GM19239 (cell line): ENCODE data around the gene LRRC8E.

Experiments
- DNase-seq: peaks from one replicate; pipeline ENCODE4 v3.0.0; 2011; ENCODE audit warnings: low spot score; ENCODE audit not compliant: insufficient read length
- FAIRE-seq: peaks from 2 replicates; lab custom pipeline; 2011; peaks lifted over from hg19 to GRCh38; lab: Jason Lieb, UNC

Gene LRRC8E

GRCh38 chr19:7888145-7888825 lies at the start of gene LRRC8E:
TSS of gene LRRC8E (plus strand) at chr19:7888510. CDS start at chr19:7895604, 7,094 bp downstream.
- no peak for DNase-seq
- FAIRE-seq: no peak

- DNase-seq: no peak
- FAIRE-seq: no peak
These were observed 48.8 kb upstream of the LRRC8E start for GRCh38 chr19:7839476-7839875.

DNA sequence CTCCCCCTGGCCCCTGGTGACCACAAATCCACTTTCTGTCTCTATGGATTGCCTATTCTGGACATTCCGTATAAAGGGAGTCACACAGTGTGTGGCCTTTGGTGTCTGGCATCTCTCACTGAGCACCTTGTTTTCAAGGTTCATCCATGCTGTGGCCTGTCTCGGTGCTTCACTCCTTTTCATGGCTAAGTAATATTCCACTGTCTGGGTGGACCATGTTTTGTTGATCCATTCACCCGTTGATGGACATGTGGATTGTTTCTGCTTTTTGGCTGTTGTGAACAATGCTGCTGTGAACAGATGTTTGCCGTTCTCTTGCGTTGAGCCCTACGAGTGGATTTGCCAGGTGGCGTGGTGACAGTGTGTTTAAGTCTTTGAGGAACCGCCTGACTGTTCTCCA lies 47.7 kb upstream of the LRRC8E start:
- FAIRE-seq (no peak), DNase-seq (no peak)

DNA sequence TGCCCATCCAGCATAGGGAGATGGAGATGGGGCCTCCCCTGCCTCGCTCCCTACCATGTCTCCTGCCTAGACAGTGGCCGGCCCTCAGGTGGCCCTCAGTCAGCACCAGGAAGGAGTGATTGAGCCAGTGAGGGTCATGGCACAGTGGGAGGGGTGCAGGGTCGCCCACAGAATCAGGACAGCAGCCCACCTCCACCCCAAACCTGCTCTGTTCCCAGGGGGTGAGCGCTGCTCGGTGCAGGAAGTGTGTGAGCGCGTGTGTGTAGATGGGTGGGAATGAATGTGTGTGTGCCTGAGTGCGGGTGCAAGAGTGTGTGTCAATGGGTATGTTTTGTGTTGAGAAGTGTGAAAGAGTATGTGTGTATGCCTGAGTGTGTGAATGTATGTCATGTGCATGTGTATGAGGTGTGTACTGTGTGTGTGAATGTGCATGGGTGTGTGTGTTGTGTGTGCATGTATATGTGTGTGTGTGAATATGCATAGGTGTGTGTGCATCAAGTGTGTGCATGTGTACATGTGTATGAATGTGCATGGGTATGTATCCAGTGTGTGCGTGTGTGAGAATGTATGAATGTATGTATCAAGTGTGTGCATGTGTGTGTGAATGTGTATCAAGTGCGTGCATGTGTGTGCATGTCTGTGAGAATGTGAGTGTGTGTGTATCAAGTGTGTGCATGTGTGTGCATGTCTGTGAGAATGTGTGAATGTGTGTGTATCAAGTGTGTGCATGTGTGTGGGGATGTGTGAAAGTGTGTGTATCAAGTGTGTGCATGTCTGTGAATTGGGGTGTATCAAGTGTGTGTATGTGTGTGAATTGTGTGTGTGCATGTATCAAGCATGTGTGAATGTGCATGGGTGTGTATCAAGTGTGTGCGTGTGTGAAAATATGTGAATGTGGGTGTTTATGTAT lies 46.3 kb upstream of the LRRC8E start:
- no peak for FAIRE-seq
- no peak for DNase-seq

- no peak for FAIRE-seq
- no peak for DNase-seq
These were observed 45.5 kb upstream of the LRRC8E start for GRCh38 chr19:7842661-7843294.

- no peak for DNase-seq
- no peak for FAIRE-seq
These were observed 44.8 kb upstream of the LRRC8E start for GRCh38 chr19:7843521-7843920.

DNA sequence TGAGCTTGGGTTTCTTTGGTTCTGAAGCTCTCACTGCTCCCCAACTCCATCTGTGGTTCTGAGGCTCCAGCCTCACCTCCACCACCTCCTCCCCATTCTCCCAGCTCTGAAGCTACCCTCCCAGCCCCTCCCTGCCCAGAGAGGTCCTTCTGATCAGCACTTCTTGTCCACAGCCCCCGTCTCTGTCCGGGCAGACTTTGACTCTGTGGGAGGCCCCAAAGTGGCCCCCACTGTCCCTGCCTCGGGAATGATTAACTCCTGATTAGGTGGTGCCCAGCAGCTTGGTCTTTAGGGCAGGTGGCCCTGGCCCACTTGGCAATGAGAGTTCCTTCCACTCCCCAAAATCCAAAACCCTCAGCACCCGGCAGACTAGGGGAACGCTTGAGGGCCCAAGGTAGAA lies 43.9 kb upstream of the LRRC8E start:
- DNase-seq: no peak
- no peak for FAIRE-seq

DNA sequence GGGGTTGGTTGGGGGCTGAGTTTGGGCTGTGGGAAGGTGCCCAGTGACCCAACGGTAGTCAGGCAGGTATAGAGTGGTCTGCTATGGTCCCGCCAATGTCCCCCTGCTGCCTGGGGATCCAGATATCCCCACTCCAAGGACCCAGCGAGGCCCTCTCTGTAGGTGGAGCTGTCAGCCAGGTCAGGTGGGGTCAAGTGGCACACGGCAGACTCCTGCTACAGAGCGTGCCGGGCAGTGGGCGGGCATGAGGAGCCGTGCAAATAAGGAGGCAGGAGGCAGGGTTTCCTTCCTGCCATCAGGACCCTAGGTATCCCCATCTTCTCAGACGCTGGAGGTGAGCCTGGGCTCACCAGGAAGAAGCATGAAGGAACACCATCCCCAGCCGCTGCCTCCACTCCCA lies 43.4 kb upstream of the LRRC8E start:
- FAIRE-seq: no peak
- no peak for DNase-seq

DNA sequence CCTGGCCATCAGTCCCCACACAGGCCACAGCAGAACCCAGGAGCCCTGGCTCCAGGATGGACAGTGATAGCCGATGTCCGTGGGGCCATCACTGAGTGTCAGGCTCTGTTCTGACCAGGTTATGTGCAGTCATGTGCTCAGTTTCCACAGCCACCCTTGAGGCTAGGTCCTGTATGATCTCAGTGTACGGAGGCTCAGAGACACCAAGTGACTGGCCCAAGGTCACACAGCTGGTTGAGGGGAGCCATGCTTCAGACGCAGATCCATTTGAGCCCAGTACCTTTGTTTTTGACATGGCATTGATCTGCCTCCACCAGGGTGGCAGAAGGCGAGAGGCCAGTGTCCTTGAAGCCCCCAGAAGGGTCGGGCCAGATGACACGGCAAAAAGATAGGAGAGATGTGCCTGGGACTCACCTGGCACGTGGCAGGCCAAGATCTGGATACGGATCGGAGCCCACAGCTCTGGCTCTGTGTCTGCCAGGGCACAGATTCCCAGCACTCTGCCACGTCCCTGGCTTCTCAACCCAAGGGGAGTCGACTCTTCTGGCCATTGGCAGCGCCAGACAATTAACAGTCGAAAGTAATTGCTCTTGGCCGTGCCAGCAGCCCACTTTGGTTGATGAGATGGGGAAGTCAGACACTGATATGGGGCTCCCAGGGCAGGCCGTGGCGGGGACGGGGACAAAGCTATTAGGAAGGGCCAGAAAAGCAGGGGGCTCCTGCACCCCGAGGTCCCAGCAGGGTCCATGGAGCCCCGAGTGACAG lies 42.7 kb upstream of the LRRC8E start:
- DNase-seq: no peak
- no peak for FAIRE-seq

GRCh38 chr19:7846155-7846646 lies 42.1 kb upstream of the LRRC8E start:
- DNase-seq (no peak), FAIRE-seq (no peak)

- DNase-seq (no peak), FAIRE-seq (no peak)
These were observed 40.6 kb upstream of the LRRC8E start for GRCh38 chr19:7847664-7848063.

DNA sequence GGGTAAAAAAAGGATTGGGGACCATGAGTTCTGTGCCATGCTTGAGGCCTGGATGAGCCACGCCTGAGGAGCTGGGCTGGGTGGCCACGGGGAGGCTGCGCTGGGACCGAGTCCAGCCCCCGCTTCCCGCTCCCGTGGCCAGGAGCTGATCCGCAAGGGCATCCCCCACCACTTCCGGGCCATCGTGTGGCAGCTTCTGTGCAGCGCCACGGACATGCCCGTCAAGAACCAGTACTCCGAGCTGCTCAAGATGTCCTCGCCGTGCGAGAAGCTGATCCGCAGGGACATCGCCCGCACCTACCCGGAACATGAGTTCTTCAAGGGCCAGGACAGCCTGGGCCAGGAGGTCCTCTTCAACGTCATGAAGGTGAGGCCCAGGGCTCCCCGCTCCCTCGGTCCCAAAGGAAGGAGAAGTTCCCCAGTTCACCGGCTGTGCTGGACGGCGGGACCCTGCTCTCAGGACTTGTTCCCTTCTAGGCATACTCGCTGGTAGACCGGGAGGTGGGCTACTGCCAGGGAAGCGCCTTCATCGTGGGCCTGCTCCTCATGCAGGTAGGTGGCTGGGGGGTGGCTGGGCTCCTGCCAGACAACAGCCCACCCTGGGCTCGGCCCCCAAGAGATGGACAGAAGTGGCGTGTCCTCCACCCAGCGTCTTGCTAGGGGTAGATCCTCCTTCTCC lies 39.4 kb upstream of the LRRC8E start:
- FAIRE-seq (no peak), DNase-seq (no peak)

GRCh38 chr19:7849631-7849999 lies 38.7 kb upstream of the LRRC8E start:
- DNase-seq (no peak), FAIRE-seq (no peak)

- FAIRE-seq: no peak
- DNase-seq: no peak
These were observed 38.1 kb upstream of the LRRC8E start for GRCh38 chr19:7850000-7850813.

DNA sequence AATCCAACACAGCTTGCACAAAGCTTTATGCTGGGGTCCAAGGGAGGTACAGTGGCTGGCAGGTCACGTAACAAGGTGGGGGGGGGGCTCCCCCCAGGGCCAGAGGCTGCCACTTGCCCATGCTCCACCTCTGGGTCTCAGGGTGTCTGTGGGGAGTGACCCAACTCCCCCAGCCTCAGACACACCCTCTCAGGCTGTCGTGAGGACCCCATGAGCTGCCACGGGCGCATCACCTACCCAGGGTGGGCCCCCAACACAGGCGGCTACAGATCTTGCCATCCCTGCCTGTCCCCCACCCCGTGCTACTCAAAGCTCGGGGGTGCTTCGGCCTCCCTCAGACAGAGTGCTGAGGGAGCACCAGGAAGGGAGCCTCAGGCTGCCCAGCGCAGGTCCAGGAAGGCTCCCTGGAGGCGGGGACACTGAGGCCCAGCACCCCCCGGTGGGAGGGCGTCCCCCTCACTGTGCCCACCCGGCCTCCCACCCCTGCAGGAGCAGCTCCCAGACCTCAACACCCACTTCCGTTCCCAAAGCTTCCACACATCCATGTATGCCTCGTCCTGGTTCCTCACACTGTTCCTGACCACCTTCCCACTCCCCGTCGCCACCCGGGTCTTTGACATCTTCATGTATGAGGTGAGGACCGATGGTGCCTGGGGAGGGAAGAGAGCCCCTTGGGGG lies 37.2 kb upstream of the LRRC8E start:
- FAIRE-seq (no peak), DNase-seq (no peak)

- DNase-seq (no peak), FAIRE-seq (no peak)
These were observed 36.4 kb upstream of the LRRC8E start for GRCh38 chr19:7851623-7852500.
